H1 (cell line): Measurements from ENCODE around the gene GRIA1. TPM values are rescaled to one million over a fixed set of nuclear protein-coding genes. Genes with fewer than 3 reads are reported as not detected.

Experiments
- CTCF ChIA-PET: fragments of 300-600 bp; sonication (Branson Sonifier 250); formaldehyde crosslinking; loops from one replicate; lab custom pipeline; 2021; ENCODE audit not compliant: partially characterized antibody; lab: Charles Lee
- POLR2A ChIA-PET: fragments of 300-600 bp; sonication (Branson Sonifier 250); formaldehyde crosslinking; loops from one replicate; lab custom pipeline; 2021; ENCODE audit warnings: inconsistent platforms; ENCODE audit not compliant: partially characterized antibody; lab: Charles Lee
- DNase-seq, 2 experiments: peaks; one replicate each; pipeline versions ENCODE4 v3.0.0 to v3.0.0-alpha.2; 2010 to 2022; ENCODE audit warnings: low spot score in 2 of 2, low read depth in 1 of 2, mixed read lengths in 1 of 2
- FAIRE-seq: peaks from 2 replicates; lab custom pipeline; 2011; peaks lifted over from hg19 to GRCh38; lab: Jason Lieb, UNC
- H2AFZ ChIP-seq: 2 replicates; pipeline ENCODE4 v1.8.1; 2012; ENCODE audit warnings: low read length, inconsistent platforms
- H2AK5ac ChIP-seq: 2 replicates; pipeline ENCODE4 v1.6.1; 2013; ENCODE audit warnings: low read depth, low read length
- H2BK120ac ChIP-seq: replicated peaks from 2 replicates; pipeline ENCODE3; 2013; ENCODE audit warnings: low read depth, low read length, inconsistent platforms
- H2BK12ac ChIP-seq: 2 replicates; pipeline ENCODE4 v1.6.1; 2013; ENCODE audit warnings: low read depth, low read length
- H2BK15ac ChIP-seq: 2 replicates; pipeline ENCODE4 v1.6.1; 2013; ENCODE audit warnings: low read length
- H2BK20ac ChIP-seq: 2 replicates; pipeline ENCODE4 v1.6.1; 2013; ENCODE audit warnings: low read length
- H2BK5ac ChIP-seq: 2 replicates; pipeline ENCODE4 v1.6.1; 2013; ENCODE audit warnings: low read depth, low read length
- H3K14ac ChIP-seq: 2 replicates; pipeline ENCODE4 v1.6.1; 2013; ENCODE audit warnings: inconsistent platforms; ENCODE audit not compliant: insufficient read length
- H3K18ac ChIP-seq: 2 replicates; pipeline ENCODE4 v1.6.1; 2013; ENCODE audit warnings: low read length; ENCODE audit errors: extremely low read depth
- H3K23ac ChIP-seq: 2 replicates; pipeline ENCODE4 v1.6.1; 2013; ENCODE audit warnings: inconsistent platforms; ENCODE audit not compliant: insufficient read length
- H3K23me2 ChIP-seq: 2 replicates; pipeline ENCODE4 v1.6.1; 2013; ENCODE audit warnings: low read depth, low read length
- H3K27ac ChIP-seq: 2 replicates; pipeline ENCODE4 v1.6.1; 2011; ENCODE audit warnings: low read depth, low read length, inconsistent platforms
- H3K27me3 ChIP-seq, 4 experiments: replicated peaks in 1 of 4; 1 replicate in 1 of 4; 2 replicates in 3 of 4; pipeline versions ENCODE4 v1.6.1 to v1.8.1; 2011 to 2013; ENCODE audit warnings: low read length in 3 of 4, mild to moderate bottlenecking in 3 of 4, inconsistent platforms in 2 of 4, mixed read lengths in 2 of 4, moderate library complexity in 1 of 4; ENCODE audit not compliant: control insufficient read depth in 3 of 4, insufficient read depth in 3 of 4; ENCODE audit errors: extremely low read depth in 1 of 4
- H3K36me3 ChIP-seq, 4 experiments: 2 replicates each; pipeline versions ENCODE4 v1.6.1 to v1.8.1; 2011 to 2013; ENCODE audit warnings: mild to moderate bottlenecking in 4 of 4, low read length in 3 of 4, moderate library complexity in 2 of 4, control low read depth in 1 of 4, inconsistent platforms in 1 of 4; ENCODE audit not compliant: insufficient read depth in 4 of 4, control insufficient read depth in 2 of 4
- H3K4ac ChIP-seq: replicated peaks from 2 replicates; pipeline ENCODE3; 2013; ENCODE audit warnings: low read length, low read depth, mixed read lengths, inconsistent platforms; ENCODE audit not compliant: insufficient read length
- H3K4me1 ChIP-seq, 4 experiments: replicated peaks in 1 of 4; 1 replicate in 1 of 4; 2 replicates in 3 of 4; pipeline versions ENCODE4 v1.6.1 to v1.8.1; 2011 to 2013; ENCODE audit warnings: low read length in 3 of 4, inconsistent platforms in 2 of 4, mixed read lengths in 1 of 4; ENCODE audit not compliant: insufficient read depth in 4 of 4, control insufficient read depth in 3 of 4
- H3K4me2 ChIP-seq, 2 experiments: 2 replicates each; pipeline versions ENCODE4 v1.6.1 to v1.8.1; 2011 to 2013; ENCODE audit warnings: low read depth in 2 of 2, low read length in 2 of 2, control low read depth in 1 of 2, inconsistent platforms in 1 of 2, mild to moderate bottlenecking in 1 of 2; ENCODE audit not compliant: insufficient read depth in 1 of 2
- H3K4me3 ChIP-seq, 4 experiments: fragments of 200-600, 300-600 bp in 1 of 4; sonication (generic), shearing (Covaris generic), sonication (Bioruptor Twin) in 1 of 4; 2 replicates each; pipeline versions ENCODE4 v1.5.1 to v1.8.1; 2011 to 2016; ENCODE audit warnings: low read length in 4 of 4, low read depth in 3 of 4, control low read depth in 2 of 4, inconsistent platforms in 2 of 4, mild to moderate bottlenecking in 2 of 4, mixed read lengths in 1 of 4, moderate library complexity in 1 of 4; ENCODE audit not compliant: insufficient read depth in 2 of 4; ENCODE audit errors: extremely low read depth in 1 of 4
- H3K56ac ChIP-seq: replicated peaks from 2 replicates; pipeline ENCODE3; 2013; ENCODE audit warnings: low read depth, mild to moderate bottlenecking, mixed read lengths, low read length, inconsistent platforms; ENCODE audit not compliant: insufficient read length
- H3K79me1 ChIP-seq: 2 replicates; pipeline ENCODE4 v1.6.1; 2013; ENCODE audit warnings: low read depth, low read length, control low read depth
- H3K79me2 ChIP-seq, 2 experiments: 2 replicates each; pipeline versions ENCODE4 v1.6.1 to v1.8.1; 2012 to 2013; ENCODE audit warnings: low read length in 2 of 2, mild to moderate bottlenecking in 2 of 2, inconsistent platforms in 1 of 2; ENCODE audit not compliant: insufficient read depth in 2 of 2, control insufficient read depth in 1 of 2
- H3K9ac ChIP-seq, 4 experiments: replicated peaks in 1 of 4; 1 replicate in 1 of 4; 2 replicates in 3 of 4; pipeline versions ENCODE4 v1.6.1 to v1.8.1; 2011 to 2013; ENCODE audit warnings: low read depth in 3 of 4, low read length in 3 of 4, control low read depth in 2 of 4, mild to moderate bottlenecking in 2 of 4, moderate library complexity in 2 of 4, inconsistent platforms in 1 of 4; ENCODE audit errors: extremely low read depth in 1 of 4
- H3K9me3 ChIP-seq, 2 experiments: 2 replicates each; pipeline versions ENCODE4 v1.6.1 to v1.8.1; 2012 to 2013; ENCODE audit warnings: mild to moderate bottlenecking in 2 of 2, moderate library complexity in 2 of 2, control low read depth in 1 of 2, inconsistent platforms in 1 of 2, low read depth in 1 of 2, low read length in 1 of 2, mixed read lengths in 1 of 2; ENCODE audit not compliant: insufficient read depth in 2 of 2
- H4K20me1 ChIP-seq, 2 experiments: replicated peaks in 1 of 2; 2 replicates each; pipeline versions ENCODE3 to v1.8.1; 2011 to 2013; ENCODE audit warnings: inconsistent platforms in 2 of 2, low read length in 2 of 2, mild to moderate bottlenecking in 1 of 2; ENCODE audit not compliant: insufficient read depth in 2 of 2, control insufficient read depth in 1 of 2
- H4K5ac ChIP-seq: 2 replicates; pipeline ENCODE4 v1.6.1; 2013; ENCODE audit warnings: low read length, low read depth, mixed read lengths, inconsistent platforms; ENCODE audit not compliant: insufficient read length
- H4K8ac ChIP-seq: 2 replicates; pipeline ENCODE4 v1.8.0; 2013; ENCODE audit warnings: mild to moderate bottlenecking, moderate library complexity, low read length, inconsistent platforms; ENCODE audit not compliant: insufficient read depth; ENCODE audit errors: extremely low read depth
- H4K91ac ChIP-seq: replicated peaks from 2 replicates; pipeline ENCODE3; 2013; ENCODE audit warnings: low read length, mixed read lengths, inconsistent platforms; ENCODE audit not compliant: insufficient read length
- BRCA1 ChIP-seq: IDR thresholded peaks from 2 replicates; pipeline ENCODE4 v1.6.1; 2012; ENCODE audit warnings: low read depth, low read length, improper control_type of control experiment
- CREB1 ChIP-seq: IDR thresholded peaks from 2 replicates; pipeline ENCODE4 v1.6.1; 2012; ENCODE audit warnings: inconsistent platforms
- E2F6 ChIP-seq: IDR thresholded peaks from 2 replicates; pipeline ENCODE4 v1.6.1; 2012; ENCODE audit warnings: inconsistent platforms
- JUN ChIP-seq: IDR thresholded peaks from 2 replicates; pipeline ENCODE4 v1.6.1; 2011; ENCODE audit warnings: low read depth, mild to moderate bottlenecking, improper control_type of control experiment, low read length
- NRF1 ChIP-seq: IDR thresholded peaks from 2 replicates; pipeline ENCODE4 v1.6.1; 2011; ENCODE audit warnings: mild to moderate bottlenecking, low read depth, low read length, improper control_type of control experiment
- POLR2AphosphoS5 ChIP-seq: IDR thresholded peaks from 2 replicates; pipeline ENCODE4 v1.6.1; 2011; ENCODE audit warnings: low read depth, low read length
- RBBP5 ChIP-seq: IDR thresholded peaks from 2 replicates; pipeline ENCODE4 v1.7.1; 2012; ENCODE audit warnings: low read depth, mild to moderate bottlenecking, inconsistent platforms, low read length, moderate library complexity, borderline replicate concordance
- SIN3A ChIP-seq, 2 experiments: IDR thresholded peaks in 1 of 2; conservative IDR thresholded peaks in 1 of 2; 2 replicates each; pipeline ENCODE4 v1.6.1; 2011 to 2012; ENCODE audit warnings: low read length in 2 of 2, improper control_type of control experiment in 1 of 2, low read depth in 1 of 2, mild to moderate bottlenecking in 1 of 2
- SIRT6 ChIP-seq: IDR thresholded peaks from one replicate; pipeline ENCODE4 v1.7.1; 2012; ENCODE audit warnings: low read length, inconsistent platforms
- SP2 ChIP-seq: IDR thresholded peaks from 2 replicates; pipeline ENCODE4 v1.6.1; 2012; ENCODE audit warnings: mild to moderate bottlenecking, low read length, inconsistent platforms
- SRF ChIP-seq: IDR thresholded peaks from 2 replicates; pipeline ENCODE4 v1.6.1; 2011; ENCODE audit warnings: mild to moderate bottlenecking, low read depth, low read length, moderate library complexity
- WGBS, 2 experiments: shearing (Covaris generic) in 1 of 2; methylation state at CpG; one replicate each; pipeline versions ENCODE4 v1.1.6 to v1.1.7; 2013 to 2015; ENCODE audit warnings: low lambda C conversion rate in 2 of 2, mixed read lengths in 2 of 2, inconsistent platforms in 1 of 2, low coverage in 1 of 2, missing lambda C conversion rate in 1 of 2; ENCODE audit not compliant: insufficient replicate concordance in 2 of 2, insufficient coverage in 1 of 2, insufficient read length in 1 of 2; ENCODE audit errors: extremely low coverage in 1 of 2, missing lambda C conversion rate in 1 of 2; 5-methylcytosine and 5-hydroxymethylcytosine counted together
- polyA plus RNA-seq, 7 experiments: library from polyadenylated mRNA; depleted of rRNA in 3 of 7; stranded (reverse) in 5 of 7; unstranded in 2 of 7; fragments of >200 nt in 5 of 7; fragments of 200-250 nt in 2 of 7; gene quantifications; 1 replicate in 5 of 7; 2 replicates in 1 of 7; 4 replicates in 1 of 7; pipeline versions ENCODE4 v1.2.1 to v1.2.3, GENCODE V29; 2011 to 2013; ENCODE audit warnings: missing spikeins in 2 of 7, mixed read lengths in 2 of 7
- total RNA-seq: library from RNA; stranded (reverse); fragmentation: NEBNext Ultra II Directional; extraction: Animal tissue kit (Norgen Biotek cat#: 25700); gene quantifications from 2 replicates; pipeline ENCODE4 v1.2.1, GENCODE V29; 2021

Gene GRIA1
- total and polyA plus RNA-seq, 2 of the 8 experiments (the other 6 are each of a cell fraction or from before 2014, with no cell fraction given) = 0.97 to 2.5 TPM

- no peak overlapping the region for H2BK15ac ChIP-seq
- no peaks in the 10 kb centered on the region for H3K79me1 ChIP-seq
- H3K27me3 ChIP-seq = no peaks in the 10 kb centered on the region
- DNase-seq (no peak), FAIRE-seq (no peak)
- H2AK5ac ChIP-seq = no peak overlapping the region
- H4K8ac ChIP-seq = no peak overlapping the region
- TF ChIP-seq E2F6 (no peak), POLR2AphosphoS5 (no peak), RBBP5 (no peak), SIN3A (conservative IDR thresholded peaks at IDR 0.05 in 1 of 2, IDR thresholded peaks at IDR 0.05 in 1 of 2; ENCODE audit: low read depth in 1 of 2, low read length in 2 of 2) (no peak), SIRT6 (no peak), NRF1 (no peak), SP2 (no peak), SRF (no peak), CREB1 (no peak), BRCA1 (no peak), JUN (no peak)
- H4K91ac ChIP-seq = no peak overlapping the region
- no peak overlapping the region for H3K27ac ChIP-seq
- H2BK5ac ChIP-seq = no peak overlapping the region
- no peak overlapping the region for H3K14ac ChIP-seq
- no peaks in the 10 kb centered on the region for H3K36me3 ChIP-seq
- H3K79me2 ChIP-seq = no peaks in the 10 kb centered on the region
- H3K4me1 ChIP-seq = peaks cover 0 to under 1% (median 0%) of the 10 kb centered on the region in 4 experiments; a peak in 1 of 7 replicates
- no peaks in the 10 kb centered on the region for H3K23me2 ChIP-seq
- no peak overlapping the region for H2BK20ac ChIP-seq
- H3K4ac ChIP-seq = no peak overlapping the region
- H3K23ac ChIP-seq = no peak overlapping the region
- H3K9me3 ChIP-seq = 0 out of 4 replicates have a peak, but pooled peaks cover 0 to 4% of the 10 kb centered on the region in 2 experiments
- H3K4me2 ChIP-seq = no peak overlapping the region
- ChIA-PET CTCF (interaction anchor here (0.8 to 1.7 kb wide), 5 partner anchors 14 to 504 kb away, joined by 3 to 7 read pairs (median 4); no protein-coding TSS in a partner anchor), POLR2A (interaction anchor here (1.0 kb wide), 1 partner anchor 9 kb away, joined by 3 read pairs; no protein-coding TSS in a partner anchor)
- H3K56ac ChIP-seq = no peak overlapping the region
- H4K20me1 ChIP-seq = no peaks in the 10 kb centered on the region
- no peak overlapping the region for H3K9ac ChIP-seq
- no peak overlapping the region for H3K18ac ChIP-seq
- no peak overlapping the region for H2BK12ac ChIP-seq
- no peak overlapping the region for H2BK120ac ChIP-seq
- H3K4me3 ChIP-seq = no peak overlapping the region
- no peak overlapping the region for H2AFZ ChIP-seq
- 91% methylated on average over 2 of the region's 2 CpGs; no CpG with 5 or more reads in 1 of the 2 experiments for WGBS, 2 experiments
- H4K5ac ChIP-seq = no peak overlapping the region
Measured at GRCh38 chr5:153461341-153461740, 29.1 kb upstream of the GRIA1 start.
